NCI-H1048 (cell line): ENCODE data around the gene PKMYT1.
"Not testable (repeated sequence)": the region's sequence is repeated elsewhere in the genome, so short reads cannot be mapped to it uniquely, and the experiment has no call there.

Source experiments
- DNase-seq: peaks from one replicate; lab custom pipeline; 2025; lab: John Stamatoyannopoulos, UW

Gene PKMYT1

GRCh38 chr16:2959206-2959605 is 21.0 kb downstream of the PKMYT1 start:
- no peak for DNase-seq

GRCh38 chr16:2956579-2956956 is 23.7 kb downstream of the PKMYT1 start:
- no peak for DNase-seq

- no peak for DNase-seq
Observed at GRCh38 chr16:2955779-2956578, 24.3 kb downstream of the PKMYT1 start.

- DNase-seq, result no peak
Observed at GRCh38 chr16:2955438-2955778, 24.8 kb downstream of the PKMYT1 start.

GRCh38 chr16:2954656-2955381 is 25.4 kb downstream of the PKMYT1 start:
- DNase-seq, result no peak

GRCh38 chr16:2953706-2954627 is 26.3 kb downstream of the PKMYT1 start:
- no peak for DNase-seq

GRCh38 chr16:2952679-2953078 is 27.6 kb downstream of the PKMYT1 start:
- no peak for DNase-seq

- no peak for DNase-seq
Observed at GRCh38 chr16:2950773-2951172, 29.5 kb downstream of the PKMYT1 start.

GRCh38 chr16:2950353-2950724 is 29.9 kb downstream of the PKMYT1 start:
- DNase-seq, result no peak

- DNase-seq, result no peak
Observed at GRCh38 chr16:2949705-2950352, 30.4 kb downstream of the PKMYT1 start.

GRCh38 chr16:2948807-2949704 is 31.2 kb downstream of the PKMYT1 start:
- no peak for DNase-seq

- no peak for DNase-seq
Observed at GRCh38 chr16:2946649-2947048, 33.6 kb downstream of the PKMYT1 start.

GRCh38 chr16:2943716-2944115 is 36.5 kb downstream of the PKMYT1 start:
- DNase-seq, result not testable (repeated sequence)

GRCh38 chr16:2942045-2942444 is 38.2 kb downstream of the PKMYT1 start:
- DNase-seq, result no peak

- no peak for DNase-seq
Observed at GRCh38 chr16:2939968-2940367, 40.3 kb downstream of the PKMYT1 start.

- no peak for DNase-seq
Observed at GRCh38 chr16:2938206-2938605, 42.0 kb downstream of the PKMYT1 start.

- DNase-seq, result no peak
Observed at GRCh38 chr16:2937170-2937569, 43.1 kb downstream of the PKMYT1 start.

GRCh38 chr16:2936436-2937011 is 43.7 kb downstream of the PKMYT1 start:
- no peak for DNase-seq

GRCh38 chr16:2934450-2934849 is 45.8 kb downstream of the PKMYT1 start:
- DNase-seq, result no peak

GRCh38 chr16:2933701-2934100 is 46.5 kb downstream of the PKMYT1 start:
- DNase-seq, result no peak

GRCh38 chr16:2933136-2933535 is 47.1 kb downstream of the PKMYT1 start:
- no peak for DNase-seq
